SK-N-SH (cell line): Measurements from ENCODE around the gene TP53BP1. TPM values are rescaled to one million over a fixed set of nuclear protein-coding genes. Genes with fewer than 3 reads are reported as not detected.

Source experiments
- CTCF ChIA-PET: fragments of 300-600, 350-600 bp; formaldehyde crosslinking; extraction: SDS; loops from one replicate; lab custom pipeline; 2021; lab: Yijun Ruan, JAX
- POLR2A ChIA-PET: fragments of 350-600 bp; sonication (Branson Sonifier 250); formaldehyde crosslinking; extraction: SDS; loops from one replicate; lab custom pipeline; 2020; ENCODE audit warnings: antibody characterized with exemption, inconsistent platforms; lab: Yijun Ruan, JAX
- DNase-seq: peaks from one replicate; pipeline ENCODE4 v3.0.0; 2012
- H2AFZ ChIP-seq: fragments of 200-600 bp; sonication (generic); 2 replicates; pipeline ENCODE4 v1.8.1; 2016; ENCODE audit warnings: antibody characterized with exemption, mild to moderate bottlenecking, low read depth
- H3F3A ChIP-seq: fragments of 200-600 bp; sonication (generic); replicated peaks from 2 replicates; pipeline ENCODE3; 2016; ENCODE audit warnings: antibody characterized with exemption, mild to moderate bottlenecking; ENCODE audit not compliant: insufficient read depth
- H3K27ac ChIP-seq, 2 experiments: fragments of 200-500 bp in 1 of 2; fragments of 200-600 bp in 1 of 2; sonication (Bioruptor generic) in 1 of 2; sonication (generic), shearing (Covaris generic) in 1 of 2; 2 replicates each; pipeline versions ENCODE4 v1.5.1 to v1.6.1; 2014 to 2016; ENCODE audit warnings: low read depth in 2 of 2, inconsistent platforms in 1 of 2, low read length in 1 of 2, mild to moderate bottlenecking in 1 of 2, mixed read lengths in 1 of 2
- H3K27me3 ChIP-seq: fragments of 200-600 bp; sonication (generic), shearing (Covaris generic); 2 replicates; pipeline ENCODE4 v1.6.1; 2016; ENCODE audit warnings: mixed run types; ENCODE audit not compliant: insufficient read depth
- H3K36me3 ChIP-seq, 2 experiments: fragments of 200-500 bp in 1 of 2; fragments of 200-600 bp in 1 of 2; sonication (Bioruptor generic) in 1 of 2; sonication (generic) in 1 of 2; replicated peaks in 1 of 2; 2 replicates each; pipeline versions ENCODE3 to v1.5.1; 2014 to 2016; ENCODE audit warnings: low read length in 1 of 2, mild to moderate bottlenecking in 1 of 2; ENCODE audit not compliant: insufficient read depth in 2 of 2, control insufficient read depth in 1 of 2
- H3K4me1 ChIP-seq, 2 experiments: fragments of 200-500 bp in 1 of 2; fragments of 200-600 bp in 1 of 2; sonication (Bioruptor generic) in 1 of 2; sonication (generic), shearing (Covaris generic) in 1 of 2; 2 replicates each; pipeline versions ENCODE4 v1.5.1 to v1.6.1; 2014 to 2016; ENCODE audit warnings: low read depth in 1 of 2, low read length in 1 of 2, mixed run types in 1 of 2; ENCODE audit not compliant: insufficient read depth in 2 of 2, control insufficient read depth in 1 of 2
- H3K4me2 ChIP-seq: fragments of 200-600 bp; sonication (generic), shearing (Covaris generic); 2 replicates; pipeline ENCODE4 v1.6.1; 2017; ENCODE audit warnings: mixed run types
- H3K4me3 ChIP-seq, 2 experiments: fragments of 200-500 bp in 1 of 2; fragments of 200-600 bp in 1 of 2; sonication (Bioruptor generic) in 1 of 2; sonication (generic), shearing (Covaris generic) in 1 of 2; 2 replicates each; pipeline versions ENCODE4 v1.5.1 to v1.8.1; 2014 to 2016; ENCODE audit warnings: low read depth in 2 of 2, inconsistent platforms in 1 of 2, low read length in 1 of 2, mild to moderate bottlenecking in 1 of 2, mixed read lengths in 1 of 2, moderate library complexity in 1 of 2
- H3K79me2 ChIP-seq: fragments of 200-600 bp; sonication (generic); 2 replicates; pipeline ENCODE4 v1.8.1; 2017; ENCODE audit warnings: mild to moderate bottlenecking; ENCODE audit not compliant: insufficient read depth
- H3K9ac ChIP-seq: fragments of 200-600 bp; sonication (generic); 2 replicates; pipeline ENCODE4 v1.6.1; 2017; ENCODE audit warnings: mixed run types
- H3K9me2 ChIP-seq: fragments of 200-600 bp; sonication (generic); 2 replicates; pipeline ENCODE4 v1.6.1; 2017; ENCODE audit warnings: mixed run types
- H3K9me3 ChIP-seq: fragments of 200-600 bp; sonication (generic); 2 replicates; pipeline ENCODE4 v1.6.1; 2017; ENCODE audit warnings: mixed run types, mild to moderate bottlenecking, moderate library complexity
- H4K20me1 ChIP-seq: fragments of 200-600 bp; sonication (generic); 2 replicates; pipeline ENCODE4 v1.6.1; 2017; ENCODE audit warnings: mild to moderate bottlenecking, mixed run types; ENCODE audit not compliant: insufficient read depth
- EP300 ChIP-seq, 2 experiments: IDR thresholded peaks; 2 replicates each; pipeline versions ENCODE4 v1.4.0 to v1.6.1; 2012; ENCODE audit warnings: borderline replicate concordance in 1 of 2, low read depth in 1 of 2, low read length in 1 of 2
- EZH2phosphoT487 ChIP-seq: fragments of 200-600 bp; sonication (generic); IDR thresholded peaks from 2 replicates; pipeline ENCODE4 v1.6.1; 2017; ENCODE audit warnings: low read depth, mixed run types, mild to moderate bottlenecking, antibody characterized with exemption, moderate library complexity, borderline replicate concordance
- FOXM1 ChIP-seq: IDR thresholded peaks from 2 replicates; pipeline ENCODE4 v1.4.0; 2012; ENCODE audit warnings: low read depth, mild to moderate bottlenecking
- MAX ChIP-seq: IDR thresholded peaks from 2 replicates; pipeline ENCODE4 v1.4.0; 2012; ENCODE audit warnings: low read depth
- NFIC ChIP-seq: IDR thresholded peaks from 2 replicates; pipeline ENCODE4 v1.4.0; 2012; ENCODE audit warnings: borderline replicate concordance
- POLR2AphosphoS5 ChIP-seq: IDR thresholded peaks from 2 replicates; pipeline ENCODE4 v1.6.1; 2012; ENCODE audit warnings: low read depth, low read length
- RXRA ChIP-seq: IDR thresholded peaks from 2 replicates; pipeline ENCODE4 v1.4.0; 2012; ENCODE audit warnings: low read depth, mild to moderate bottlenecking, borderline replicate concordance
- SIN3A ChIP-seq: IDR thresholded peaks from 2 replicates; pipeline ENCODE4 v1.6.1; 2012; ENCODE audit warnings: low read depth, mild to moderate bottlenecking, low read length, moderate library complexity, borderline replicate concordance
- SMC3 ChIP-seq: IDR thresholded peaks from 2 replicates; pipeline ENCODE4 v1.6.1; 2012; ENCODE audit warnings: low read depth, low read length, improper control_type of control experiment
- YY1 ChIP-seq: IDR thresholded peaks from 2 replicates; pipeline ENCODE4 v1.4.0; 2012; ENCODE audit warnings: low read depth, mild to moderate bottlenecking
- WGBS: methylation state at CpG from one replicate; pipeline ENCODE4 v1.1.6; 2017; ENCODE audit warnings: low lambda C conversion rate; 5-methylcytosine and 5-hydroxymethylcytosine counted together
- polyA plus RNA-seq, 3 experiments: library from polyadenylated mRNA; depleted of rRNA; stranded (reverse); fragments of >200 nt; gene quantifications; 2 replicates each; pipeline ENCODE4 v1.2.3, GENCODE V29; 2012
- TF ChIP-seq, protein P1 (sequence below): fragments of 200-600 bp; sonication (generic); IDR thresholded peaks from 2 replicates; pipeline ENCODE4 v1.6.1; 2017; ENCODE audit warnings: antibody characterized with exemption, mild to moderate bottlenecking, moderate library complexity
- TF ChIP-seq, protein P2 (sequence below): IDR thresholded peaks from 2 replicates; pipeline ENCODE4 v1.4.0; 2012; ENCODE audit warnings: low read depth, borderline replicate concordance
- TF ChIP-seq, protein P3 (sequence below): fragments of 150-350 bp; IDR thresholded peaks from 2 replicates; pipeline ENCODE4 v1.6.1; 2017; ENCODE audit warnings: antibody characterized with exemption, low read length, low read depth, borderline replicate concordance
- TF ChIP-seq, protein P4 (sequence below): fragments of 150-350 bp; IDR thresholded peaks from 2 replicates; pipeline ENCODE4 v1.6.1; 2016; ENCODE audit warnings: mild to moderate bottlenecking, low read depth, low read length

Gene TP53BP1
- polyA plus RNA-seq, 1 of the 3 experiments (the other 2 are of a cell fraction), result 27.1 TPM

DNA sequence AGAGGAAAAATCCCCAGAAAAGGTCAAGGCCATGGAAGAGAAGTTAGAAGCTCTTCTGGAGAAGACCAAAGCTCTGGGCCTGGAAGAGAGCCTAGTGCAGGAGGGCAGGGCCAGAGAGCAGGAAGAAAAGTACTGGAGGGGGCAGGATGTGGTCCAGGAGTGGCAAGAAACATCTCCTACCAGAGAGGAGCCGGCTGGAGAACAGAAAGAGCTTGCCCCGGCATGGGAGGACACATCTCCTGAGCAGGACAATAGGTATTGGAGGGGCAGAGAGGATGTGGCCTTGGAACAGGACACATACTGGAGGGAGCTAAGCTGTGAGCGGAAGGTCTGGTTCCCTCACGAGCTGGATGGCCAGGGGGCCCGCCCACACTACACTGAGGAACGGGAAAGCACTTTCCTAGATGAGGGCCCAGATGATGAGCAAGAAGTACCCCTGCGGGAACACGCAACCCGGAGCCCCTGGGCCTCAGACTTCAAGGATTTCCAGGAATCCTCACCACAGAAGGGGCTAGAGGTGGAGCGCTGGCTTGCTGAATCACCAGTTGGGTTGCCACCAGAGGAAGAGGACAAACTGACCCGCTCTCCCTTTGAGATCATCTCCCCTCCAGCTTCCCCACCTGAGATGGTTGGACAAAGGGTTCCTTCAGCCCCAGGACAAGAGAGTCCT lies 33.4 kb upstream of the TP53BP1 start:
- Histone ChIP-seq H2AFZ (no peak overlapping the region), H3K9me2 (no peaks in the 10 kb centered on the region), H3K9ac (no peak overlapping the region), H3K79me2 (no peaks in the 10 kb centered on the region), H3K27ac (no peak overlapping the region; a peak in 1 of 4 replicates), H3K4me3 (no peak overlapping the region), H3K4me1 (no peaks in the 10 kb centered on the region), H3K27me3 (no peaks in the 10 kb centered on the region), H3F3A (no peaks in the 10 kb centered on the region), H3K9me3 (no peaks in the 10 kb centered on the region), H3K36me3 (peaks cover 5 to 41% of the 10 kb centered on the region in 2 experiments), H4K20me1 (no peaks in the 10 kb centered on the region), H3K4me2 (no peak overlapping the region)
- TF ChIP-seq FOXM1, result no peak
- TF ChIP-seq, protein P1, sequence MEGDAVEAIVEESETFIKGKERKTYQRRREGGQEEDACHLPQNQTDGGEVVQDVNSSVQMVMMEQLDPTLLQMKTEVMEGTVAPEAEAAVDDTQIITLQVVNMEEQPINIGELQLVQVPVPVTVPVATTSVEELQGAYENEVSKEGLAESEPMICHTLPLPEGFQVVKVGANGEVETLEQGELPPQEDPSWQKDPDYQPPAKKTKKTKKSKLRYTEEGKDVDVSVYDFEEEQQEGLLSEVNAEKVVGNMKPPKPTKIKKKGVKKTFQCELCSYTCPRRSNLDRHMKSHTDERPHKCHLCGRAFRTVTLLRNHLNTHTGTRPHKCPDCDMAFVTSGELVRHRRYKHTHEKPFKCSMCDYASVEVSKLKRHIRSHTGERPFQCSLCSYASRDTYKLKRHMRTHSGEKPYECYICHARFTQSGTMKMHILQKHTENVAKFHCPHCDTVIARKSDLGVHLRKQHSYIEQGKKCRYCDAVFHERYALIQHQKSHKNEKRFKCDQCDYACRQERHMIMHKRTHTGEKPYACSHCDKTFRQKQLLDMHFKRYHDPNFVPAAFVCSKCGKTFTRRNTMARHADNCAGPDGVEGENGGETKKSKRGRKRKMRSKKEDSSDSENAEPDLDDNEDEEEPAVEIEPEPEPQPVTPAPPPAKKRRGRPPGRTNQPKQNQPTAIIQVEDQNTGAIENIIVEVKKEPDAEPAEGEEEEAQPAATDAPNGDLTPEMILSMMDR, result no peak
- TF ChIP-seq MAX, result no peak
- no peak for TF ChIP-seq YY1
- TF ChIP-seq POLR2AphosphoS5, result no peak
- no peak for TF ChIP-seq EP300 (IDR thresholded peaks at IDR 0.05; ENCODE audit: borderline replicate concordance in 1 of 2, low read depth in 1 of 2, low read length in 1 of 2)
- TF ChIP-seq SMC3, result no peak
- TF ChIP-seq, protein P2, sequence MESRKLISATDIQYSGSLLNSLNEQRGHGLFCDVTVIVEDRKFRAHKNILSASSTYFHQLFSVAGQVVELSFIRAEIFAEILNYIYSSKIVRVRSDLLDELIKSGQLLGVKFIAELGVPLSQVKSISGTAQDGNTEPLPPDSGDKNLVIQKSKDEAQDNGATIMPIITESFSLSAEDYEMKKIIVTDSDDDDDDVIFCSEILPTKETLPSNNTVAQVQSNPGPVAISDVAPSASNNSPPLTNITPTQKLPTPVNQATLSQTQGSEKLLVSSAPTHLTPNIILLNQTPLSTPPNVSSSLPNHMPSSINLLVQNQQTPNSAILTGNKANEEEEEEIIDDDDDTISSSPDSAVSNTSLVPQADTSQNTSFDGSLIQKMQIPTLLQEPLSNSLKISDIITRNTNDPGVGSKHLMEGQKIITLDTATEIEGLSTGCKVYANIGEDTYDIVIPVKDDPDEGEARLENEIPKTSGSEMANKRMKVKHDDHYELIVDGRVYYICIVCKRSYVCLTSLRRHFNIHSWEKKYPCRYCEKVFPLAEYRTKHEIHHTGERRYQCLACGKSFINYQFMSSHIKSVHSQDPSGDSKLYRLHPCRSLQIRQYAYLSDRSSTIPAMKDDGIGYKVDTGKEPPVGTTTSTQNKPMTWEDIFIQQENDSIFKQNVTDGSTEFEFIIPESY, result no peak
- no peak for TF ChIP-seq RXRA
- TF ChIP-seq, protein P3, sequence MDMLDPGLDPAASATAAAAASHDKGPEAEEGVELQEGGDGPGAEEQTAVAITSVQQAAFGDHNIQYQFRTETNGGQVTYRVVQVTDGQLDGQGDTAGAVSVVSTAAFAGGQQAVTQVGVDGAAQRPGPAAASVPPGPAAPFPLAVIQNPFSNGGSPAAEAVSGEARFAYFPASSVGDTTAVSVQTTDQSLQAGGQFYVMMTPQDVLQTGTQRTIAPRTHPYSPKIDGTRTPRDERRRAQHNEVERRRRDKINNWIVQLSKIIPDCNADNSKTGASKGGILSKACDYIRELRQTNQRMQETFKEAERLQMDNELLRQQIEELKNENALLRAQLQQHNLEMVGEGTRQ, result no peak
- no peak for TF ChIP-seq EZH2phosphoT487
- TF ChIP-seq SIN3A, result no peak
- TF ChIP-seq, protein P4, sequence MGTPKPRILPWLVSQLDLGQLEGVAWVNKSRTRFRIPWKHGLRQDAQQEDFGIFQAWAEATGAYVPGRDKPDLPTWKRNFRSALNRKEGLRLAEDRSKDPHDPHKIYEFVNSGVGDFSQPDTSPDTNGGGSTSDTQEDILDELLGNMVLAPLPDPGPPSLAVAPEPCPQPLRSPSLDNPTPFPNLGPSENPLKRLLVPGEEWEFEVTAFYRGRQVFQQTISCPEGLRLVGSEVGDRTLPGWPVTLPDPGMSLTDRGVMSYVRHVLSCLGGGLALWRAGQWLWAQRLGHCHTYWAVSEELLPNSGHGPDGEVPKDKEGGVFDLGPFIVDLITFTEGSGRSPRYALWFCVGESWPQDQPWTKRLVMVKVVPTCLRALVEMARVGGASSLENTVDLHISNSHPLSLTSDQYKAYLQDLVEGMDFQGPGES, result no peak
- TF ChIP-seq NFIC, result no peak
- POLR2A ChIA-PET, result no interaction called here
- DNase-seq, result no peak
- 91% methylated on average over 3 of the region's 11 CpGs for WGBS
- CTCF ChIA-PET, result interaction anchor here (1.3 to 2.1 kb wide), 3 partner anchors 8 to 12 kb away, joined by 5 to 9 read pairs (median 6); no protein-coding TSS in a partner anchor
